Stomach (tissue), 4 donors: Measurements from ENCODE around the gene PBX3.

Experiments
- CTCF ChIP-seq, 7 experiments: fragments of 450-650 bp in 4 of 7; fragments of 200-600 bp in 3 of 7; sonication (generic) in 3 of 7; IDR thresholded peaks; one replicate each; pipeline ENCODE4 v1.5.1; 2016 to 2019; ENCODE audit warnings: antibody characterized with exemption in 7 of 7, control low read depth in 2 of 7, mild to moderate bottlenecking in 1 of 7
- EP300 ChIP-seq: sonication (generic); formaldehyde crosslinking; IDR thresholded peaks from one replicate; pipeline ENCODE4 v1.6.1; 2017; ENCODE audit warnings: antibody characterized with exemption
- POLR2A ChIP-seq, 4 donors: fragments of 450-650 bp; IDR thresholded peaks; one replicate each; pipeline ENCODE4 v1.6.1; 2016; ENCODE audit warnings: antibody characterized with exemption in 4 of 4, control low read depth in 2 of 4, mild to moderate bottlenecking in 1 of 4, moderate library complexity in 1 of 4

- TF ChIP-seq POLR2A (IDR thresholded peaks at IDR 0.05) (no peak), CTCF (IDR thresholded peaks at IDR 0.05) (no peak), EP300 (no peak)
Measured at GRCh38 chr9:125964702-125965225, 217.6 kb downstream of the PBX3 start.
